SU-DHL-6 (cell line): Measurements from ENCODE around the gene SLITRK2.

Experiments
- CTCF ChIP-seq: fragments of 200-600 bp; sonication (generic); IDR thresholded peaks from one replicate; pipeline ENCODE4 v1.5.1; 2017; ENCODE audit warnings: antibody characterized with exemption, mild to moderate bottlenecking, low read length, moderate library complexity; ENCODE audit not compliant: insufficient read depth, poor library complexity, severe bottlenecking
- EZH2phosphoT487 ChIP-seq: fragments of 200-600 bp; sonication (generic), shearing (Covaris generic); conservative IDR thresholded peaks from 2 replicates; pipeline ENCODE4 v1.6.1; 2018; ENCODE audit warnings: mild to moderate bottlenecking, antibody characterized with exemption, low read length, moderate library complexity, mixed read lengths

DNA sequence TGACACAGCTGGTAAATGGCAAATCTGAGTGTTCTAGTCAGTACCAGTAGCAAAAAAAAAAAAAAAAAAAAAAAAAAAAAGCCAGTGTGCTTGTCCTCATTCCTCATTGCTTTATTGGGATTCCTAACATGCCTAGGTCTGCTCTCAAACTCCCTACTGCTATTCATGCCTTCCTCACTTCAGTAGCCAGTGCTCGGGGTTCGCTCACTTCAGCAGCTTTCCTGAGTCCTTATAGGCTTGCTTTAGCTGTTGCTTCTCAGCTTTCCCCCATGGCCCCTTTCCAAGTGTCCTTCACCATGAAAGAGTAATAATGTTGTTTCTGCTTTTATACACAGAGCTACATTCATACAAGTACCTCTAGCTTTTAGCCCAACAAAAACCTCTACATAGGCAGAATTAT, 30.8 kb downstream of the SLITRK2 start:
- no peak for TF ChIP-seq CTCF
- TF ChIP-seq EZH2phosphoT487 = no peak
